ENCODE results near the gene CPNE4.

CPNE4 gene

DNA sequence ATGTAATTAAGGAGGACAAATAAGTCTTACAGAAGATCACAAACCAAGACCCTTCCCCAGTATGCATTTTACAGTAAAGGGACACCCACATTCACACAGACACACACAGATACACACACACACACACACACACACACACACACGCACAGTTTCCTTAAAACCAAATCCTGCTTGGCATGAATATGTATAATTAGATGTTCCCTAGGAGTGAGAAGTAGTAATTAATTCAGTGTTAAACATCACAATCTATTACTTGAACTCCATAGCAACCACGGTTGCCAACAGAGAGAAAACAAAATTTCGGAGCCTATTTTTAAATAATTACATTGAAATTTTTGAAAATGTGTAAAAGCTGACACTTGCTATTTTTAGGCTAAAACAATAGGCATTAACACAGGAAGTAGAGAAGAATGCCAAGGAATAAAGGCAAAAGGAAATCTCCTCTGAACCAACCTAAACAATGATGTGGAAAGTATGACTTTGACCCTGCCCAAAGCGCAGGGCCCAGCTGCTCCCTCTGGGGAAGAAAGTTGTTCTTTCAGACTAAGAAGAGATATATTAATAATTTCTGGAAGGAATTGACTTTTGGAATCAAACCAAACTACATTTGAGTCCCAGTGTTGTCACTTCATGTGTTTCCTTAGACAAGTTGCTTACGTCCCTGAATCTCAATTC, 215.3 kb downstream of the CPNE4 start:
- no peak for DNase-seq
- no peaks in the 10 kb centered on the region for H3K4me1 Mint-ChIP-seq (ENCODE audit: low read depth in 2 of 2)
- no peaks in the 10 kb centered on the region for H3K36me3 Mint-ChIP-seq (ENCODE audit: insufficient read depth)

DNA sequence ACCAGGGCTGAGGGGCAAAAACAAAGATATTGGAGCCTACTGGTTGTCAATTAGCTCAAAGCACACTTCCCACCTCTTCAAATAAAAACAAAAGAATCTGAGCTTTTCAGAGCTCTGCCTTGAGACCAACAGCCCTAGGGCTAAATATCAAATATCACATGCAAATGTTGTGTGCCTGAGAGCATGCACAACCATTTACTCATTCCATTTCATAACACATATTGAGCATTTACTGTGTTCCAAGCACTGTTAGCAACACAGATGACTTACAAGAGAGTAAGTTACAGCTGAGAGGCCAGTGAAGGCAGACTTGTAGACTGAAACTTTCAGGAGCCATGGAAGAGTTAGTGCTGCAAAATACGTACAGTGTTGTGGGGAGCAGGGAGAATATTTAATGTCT, 222.4 kb downstream of the CPNE4 start:
- no peak for DNase-seq
- no peaks in the 10 kb centered on the region for H3K36me3 Mint-ChIP-seq (ENCODE audit: insufficient read depth)
- no peaks in the 10 kb centered on the region for H3K9me3 Mint-ChIP-seq
- ATAC-seq (replicated peaks) = no peak
- H3K4me1 Mint-ChIP-seq (ENCODE audit: low read depth in 2 of 2) = no peaks in the 10 kb centered on the region
- no peak overlapping the region for H3K4me3 Mint-ChIP-seq
- no peak overlapping the region for H3K27ac Mint-ChIP-seq
- H3K27me3 Mint-ChIP-seq = peaks cover 0 to 6% of the 10 kb centered on the region in 2 donors

More for the DNA sequence above, 215.3 kb downstream of the CPNE4 start:
- Mint-ChIP-seq H3K9me3 (no peaks in the 10 kb centered on the region), H3K4me3 (no peak overlapping the region), H3K27ac (no peak overlapping the region), H3K27me3 (peaks cover 3 to 4% of the 10 kb centered on the region in 2 donors)
- no peak for ATAC-seq (replicated peaks)

DNA sequence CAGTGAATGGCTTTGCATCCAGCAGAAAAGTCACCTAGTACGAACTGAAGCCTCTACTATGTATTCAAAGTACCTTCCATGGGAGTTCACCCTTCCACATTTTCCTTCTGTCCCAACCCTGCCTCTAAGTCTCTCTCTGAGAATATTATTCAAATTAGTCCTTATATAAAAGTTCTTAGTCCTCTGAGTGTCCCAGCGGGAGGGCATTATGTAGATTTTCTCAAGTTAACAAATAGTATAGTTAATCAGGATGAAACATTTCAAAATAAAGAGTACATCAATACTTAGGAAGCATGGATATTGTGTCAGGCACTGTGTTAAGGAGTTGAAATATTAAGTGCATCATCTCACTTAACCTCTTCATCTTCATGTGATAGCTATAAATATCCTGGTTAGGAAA, 223.3 kb downstream of the CPNE4 start:
- ATAC-seq (replicated peaks) (no peak), DNase-seq (no peak)
- Mint-ChIP-seq H3K4me3 (no peak overlapping the region), H3K27ac (no peak overlapping the region), H3K4me1 (ENCODE audit: low read depth in 2 of 2) (no peaks in the 10 kb centered on the region), H3K36me3 (ENCODE audit: insufficient read depth) (no peaks in the 10 kb centered on the region), H3K9me3 (no peaks in the 10 kb centered on the region), H3K27me3 (peaks cover 0 to 6% of the 10 kb centered on the region in 2 donors)

DNA sequence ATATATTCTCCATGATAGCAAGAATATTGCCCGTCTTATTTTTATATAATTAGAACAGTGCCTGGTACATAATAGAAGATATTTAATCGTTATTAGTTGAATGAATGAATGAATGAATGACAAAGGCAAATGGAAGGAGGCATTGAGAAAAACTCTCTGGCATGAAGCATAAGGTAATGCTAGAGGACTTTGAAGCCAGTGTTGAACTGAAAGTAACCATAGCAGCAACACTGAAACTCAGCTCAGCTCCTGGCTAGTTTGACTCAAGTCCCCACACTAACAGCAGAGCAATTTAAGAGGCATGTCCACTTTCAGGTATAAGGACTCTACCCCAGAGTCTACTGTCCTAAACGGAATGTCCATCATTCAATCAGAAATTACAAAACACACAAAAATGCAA, 227.0 kb downstream of the CPNE4 start:
- Mint-ChIP-seq H3K36me3 (ENCODE audit: insufficient read depth) (no peaks in the 10 kb centered on the region), H3K4me1 (ENCODE audit: low read depth in 2 of 2) (no peaks in the 10 kb centered on the region), H3K27me3 (peaks cover 0 to 11% of the 10 kb centered on the region in 2 donors), H3K27ac (no peak overlapping the region), H3K9me3 (no peaks in the 10 kb centered on the region), H3K4me3 (no peak overlapping the region)
- no peak for ATAC-seq (replicated peaks)
- no peak for DNase-seq

DNA sequence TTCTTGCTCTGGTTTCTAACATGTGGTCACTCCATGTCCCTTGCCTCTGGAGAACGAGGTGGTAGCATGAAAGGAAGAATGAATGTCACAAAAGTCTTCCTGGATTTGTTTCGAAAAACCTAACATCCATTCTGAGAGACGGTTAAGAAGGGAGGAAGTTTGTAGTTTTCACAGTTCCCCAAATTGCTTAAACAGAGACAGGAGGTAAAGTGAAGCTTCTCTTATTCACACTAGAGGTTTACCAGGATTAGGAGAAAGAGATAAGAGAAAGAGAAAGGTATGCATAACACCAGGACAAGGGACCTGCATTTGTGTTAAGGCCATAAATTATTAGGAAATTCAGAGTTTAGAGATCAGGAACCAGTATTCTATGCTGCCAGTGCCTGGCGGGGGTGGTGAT, 228.1 kb downstream of the CPNE4 start:
- Mint-ChIP-seq H3K4me3 (no peak overlapping the region), H3K36me3 (ENCODE audit: insufficient read depth) (no peaks in the 10 kb centered on the region), H3K4me1 (ENCODE audit: low read depth in 2 of 2) (no peaks in the 10 kb centered on the region), H3K27ac (no peak overlapping the region), H3K27me3 (peaks cover 5 to 15% of the 10 kb centered on the region in 2 donors), H3K9me3 (no peaks in the 10 kb centered on the region)
- DNase-seq = no peak
- ATAC-seq (replicated peaks) = no peak

DNA sequence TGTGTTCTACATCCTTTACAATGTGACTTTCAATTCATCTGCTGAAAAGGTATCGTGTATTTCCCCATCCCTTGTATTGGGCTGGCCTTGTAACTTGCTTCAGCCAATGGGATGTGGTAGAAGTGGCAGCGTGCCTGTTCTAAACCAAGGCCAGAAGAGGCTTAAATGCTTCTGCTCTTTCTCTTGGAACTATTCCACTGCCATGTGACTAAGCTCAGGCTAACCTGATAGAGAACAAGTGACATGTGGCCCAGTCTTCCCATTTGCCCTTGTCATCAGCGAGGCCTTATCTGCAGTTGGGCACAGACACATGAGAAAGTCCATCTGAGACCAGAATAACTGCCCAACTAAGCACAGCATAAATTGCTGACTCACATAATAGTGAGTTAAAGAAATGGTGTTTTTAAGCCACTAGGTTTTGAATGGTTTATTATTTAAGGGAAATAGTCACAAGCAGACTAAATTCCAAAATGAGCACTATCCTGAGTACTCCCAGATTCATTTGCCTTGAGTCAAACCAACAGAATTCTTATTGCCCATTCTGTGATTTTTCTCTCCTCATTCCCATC, 230.2 kb downstream of the CPNE4 start:
- ATAC-seq (replicated peaks) = no peak
- Mint-ChIP-seq H3K27me3 (peaks cover 14 to 19% of the 10 kb centered on the region in 2 donors), H3K9me3 (no peaks in the 10 kb centered on the region), H3K4me3 (no peak overlapping the region), H3K36me3 (ENCODE audit: insufficient read depth) (no peaks in the 10 kb centered on the region), H3K4me1 (ENCODE audit: low read depth in 2 of 2) (no peaks in the 10 kb centered on the region), H3K27ac (no peak overlapping the region)
- DNase-seq = no peak

DNA sequence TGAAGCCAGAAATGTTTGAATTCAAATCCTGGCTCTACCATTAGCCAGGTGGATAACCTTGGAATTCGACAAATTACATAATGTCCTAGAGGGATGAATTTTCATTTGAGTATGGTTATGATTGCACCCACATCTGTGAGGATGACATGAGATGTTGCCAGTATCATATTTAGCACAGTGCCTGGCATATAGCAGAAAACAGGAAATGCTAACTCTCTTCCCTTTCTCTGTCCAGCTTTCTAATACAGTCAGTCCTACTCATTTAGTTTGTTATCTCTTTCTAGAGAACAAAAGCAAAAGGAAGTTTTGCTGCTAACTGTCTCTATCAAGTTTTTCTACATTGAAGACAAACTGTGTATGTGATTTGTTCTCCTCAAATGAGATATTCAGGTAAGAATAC, 231.7 kb downstream of the CPNE4 start:
- H3K36me3 Mint-ChIP-seq (ENCODE audit: insufficient read depth) = no peaks in the 10 kb centered on the region
- peaks cover 12 to 19% of the 10 kb centered on the region in 2 donors for H3K27me3 Mint-ChIP-seq
- H3K4me1 Mint-ChIP-seq (ENCODE audit: low read depth in 2 of 2) = no peaks in the 10 kb centered on the region
- H3K27ac Mint-ChIP-seq = no peak overlapping the region
- no peaks in the 10 kb centered on the region for H3K9me3 Mint-ChIP-seq
- no peak for DNase-seq
- no peak overlapping the region for H3K4me3 Mint-ChIP-seq
- ATAC-seq (replicated peaks) = no peak

DNA sequence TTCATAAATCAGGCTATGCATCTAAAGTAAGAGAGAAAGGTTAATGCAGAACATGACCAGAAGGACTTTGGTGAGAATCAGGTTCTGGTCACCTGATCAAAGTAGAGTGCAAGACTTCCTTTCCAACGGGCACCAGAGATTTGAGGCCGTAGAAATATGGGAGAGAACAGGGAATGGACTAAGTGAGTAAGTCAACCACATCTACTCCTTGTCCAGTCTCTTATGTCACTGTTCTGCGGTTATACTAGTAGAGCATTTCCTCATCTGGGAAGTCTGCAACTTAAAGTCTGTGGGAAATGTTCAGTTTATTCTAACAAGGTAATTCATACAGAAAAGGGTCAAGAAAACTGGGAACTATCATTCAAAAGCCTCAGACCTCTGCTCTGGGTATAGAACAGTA, 232.8 kb downstream of the CPNE4 start:
- Mint-ChIP-seq H3K27ac (no peak overlapping the region), H3K9me3 (no peaks in the 10 kb centered on the region), H3K4me3 (no peak overlapping the region), H3K4me1 (ENCODE audit: low read depth in 2 of 2) (no peaks in the 10 kb centered on the region), H3K36me3 (ENCODE audit: insufficient read depth) (no peaks in the 10 kb centered on the region), H3K27me3 (peaks cover 12 to 19% of the 10 kb centered on the region in 2 donors)
- no peak for DNase-seq
- no peak for ATAC-seq (replicated peaks)

DNA sequence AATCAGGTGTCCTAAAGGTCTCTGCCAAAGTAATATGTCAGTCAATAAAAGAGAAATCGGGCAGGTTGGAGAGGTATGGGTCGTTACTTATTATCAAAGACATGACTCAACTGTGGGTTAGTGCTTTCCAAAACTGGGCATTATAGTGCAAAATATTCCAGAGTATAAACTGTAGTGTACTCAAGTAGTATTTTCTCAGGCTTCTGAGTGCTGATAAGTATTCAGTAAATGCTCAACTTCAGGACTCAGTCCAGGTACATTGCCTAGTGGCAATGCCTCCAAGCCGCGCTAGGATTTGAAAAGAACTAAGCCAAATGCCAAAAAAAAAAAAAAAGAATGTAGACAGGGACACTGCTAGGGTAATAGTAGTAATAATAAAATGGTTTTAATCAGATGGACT, 233.2 kb downstream of the CPNE4 start:
- Mint-ChIP-seq H3K27ac (no peak overlapping the region), H3K27me3 (peaks cover 13 to 22% of the 10 kb centered on the region in 2 donors), H3K36me3 (ENCODE audit: insufficient read depth) (no peaks in the 10 kb centered on the region), H3K4me3 (no peak overlapping the region), H3K9me3 (no peaks in the 10 kb centered on the region), H3K4me1 (ENCODE audit: low read depth in 2 of 2) (no peaks in the 10 kb centered on the region)
- DNase-seq (no peak), ATAC-seq (replicated peaks) (no peak)

DNA sequence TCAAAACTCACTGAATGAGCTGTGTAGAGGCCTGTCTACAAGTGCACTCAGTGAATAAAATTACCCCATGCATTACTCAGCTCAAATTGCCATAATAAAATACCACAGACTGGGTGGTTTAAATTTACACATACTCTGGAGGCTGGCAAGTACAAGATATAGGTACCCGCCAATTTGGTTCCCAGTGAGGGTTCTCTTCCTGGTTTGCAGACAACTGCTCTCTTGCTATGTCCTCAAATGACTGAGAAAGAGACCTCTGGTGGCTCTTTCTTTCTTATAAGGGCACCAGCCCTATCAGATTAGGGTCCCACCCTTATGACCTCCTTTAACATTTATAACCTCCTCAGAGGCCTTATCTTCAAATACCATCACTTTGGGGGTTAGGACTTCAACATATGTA, 237.0 kb downstream of the CPNE4 start:
- H3K27ac Mint-ChIP-seq = no peak overlapping the region
- H3K4me1 Mint-ChIP-seq (ENCODE audit: low read depth in 2 of 2) = peaks cover 0 to 2% of the 10 kb centered on the region in 2 donors
- peaks cover 37 to 41% of the 10 kb centered on the region in 2 donors for H3K27me3 Mint-ChIP-seq
- ATAC-seq (replicated peaks) (no peak), DNase-seq (no peak)
- no peaks in the 10 kb centered on the region for H3K36me3 Mint-ChIP-seq (ENCODE audit: insufficient read depth)
- H3K4me3 Mint-ChIP-seq = no peak overlapping the region
- H3K9me3 Mint-ChIP-seq = no peaks in the 10 kb centered on the region

DNA sequence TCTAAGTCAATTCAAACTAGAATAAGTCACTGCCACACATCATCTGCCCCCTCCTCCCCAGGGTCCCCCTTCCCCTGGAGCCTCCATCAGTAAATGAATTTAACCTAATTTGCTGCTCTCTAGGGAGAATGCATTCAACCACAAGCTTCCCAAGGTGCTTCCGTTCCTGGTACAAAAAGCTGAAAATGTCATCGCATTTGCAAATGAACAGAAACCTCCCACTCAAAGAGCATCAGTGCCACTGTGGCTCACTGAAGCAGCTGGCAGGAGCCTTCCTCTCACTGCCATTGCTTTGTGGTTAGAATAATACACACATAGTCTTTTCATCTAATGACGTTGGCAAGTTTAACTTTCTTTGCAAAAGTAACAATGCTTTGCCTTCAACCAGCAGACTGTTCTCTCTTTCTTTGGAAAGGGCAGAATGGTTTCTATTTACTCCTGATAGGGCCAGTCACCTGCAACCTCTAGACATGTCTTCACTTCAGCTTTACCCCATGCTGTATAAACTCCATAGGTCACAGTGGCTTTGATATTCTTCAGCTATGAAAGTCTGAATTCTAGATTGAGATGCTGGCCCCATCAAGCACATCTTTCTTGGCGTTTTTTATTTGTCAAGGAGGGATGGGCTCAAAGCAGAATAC, 238.1 kb downstream of the CPNE4 start:
- Mint-ChIP-seq H3K27me3 (peaks cover 34 to 35% of the 10 kb centered on the region in 2 donors), H3K4me3 (no peak overlapping the region), H3K27ac (no peak overlapping the region), H3K4me1 (ENCODE audit: low read depth in 2 of 2) (peaks cover 0 to 2% of the 10 kb centered on the region in 2 donors), H3K9me3 (no peaks in the 10 kb centered on the region), H3K36me3 (ENCODE audit: insufficient read depth) (no peaks in the 10 kb centered on the region)
- no peak for ATAC-seq (replicated peaks)
- DNase-seq = no peak

DNA sequence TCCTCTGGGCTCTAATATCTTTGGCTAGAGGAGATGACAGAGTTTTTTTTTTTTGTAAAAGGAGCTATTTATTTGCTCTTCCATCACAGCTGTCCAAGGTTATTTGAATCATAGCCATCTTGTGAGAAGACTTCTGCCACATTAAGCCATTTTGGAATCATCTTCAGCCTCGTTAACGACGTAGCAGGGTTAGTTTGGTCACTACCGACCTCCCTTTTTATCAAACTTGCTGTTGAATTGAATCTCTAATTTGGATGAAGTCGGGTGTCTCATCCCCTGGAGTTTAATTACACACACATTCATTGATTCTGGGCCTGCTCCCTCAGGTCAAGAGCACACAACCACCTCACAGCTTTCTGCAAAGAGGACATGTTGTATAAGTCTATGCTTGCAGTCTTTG, 238.7 kb downstream of the CPNE4 start:
- H3K27me3 Mint-ChIP-seq = peaks cover 32 to 33% of the 10 kb centered on the region in 2 donors
- no peaks in the 10 kb centered on the region for H3K9me3 Mint-ChIP-seq
- no peak for ATAC-seq (replicated peaks)
- peaks cover 0 to 2% of the 10 kb centered on the region in 2 donors for H3K4me1 Mint-ChIP-seq (ENCODE audit: low read depth in 2 of 2)
- no peak for DNase-seq
- no peaks in the 10 kb centered on the region for H3K36me3 Mint-ChIP-seq (ENCODE audit: insufficient read depth)
- H3K27ac Mint-ChIP-seq = no peak overlapping the region
- no peak overlapping the region for H3K4me3 Mint-ChIP-seq

DNA sequence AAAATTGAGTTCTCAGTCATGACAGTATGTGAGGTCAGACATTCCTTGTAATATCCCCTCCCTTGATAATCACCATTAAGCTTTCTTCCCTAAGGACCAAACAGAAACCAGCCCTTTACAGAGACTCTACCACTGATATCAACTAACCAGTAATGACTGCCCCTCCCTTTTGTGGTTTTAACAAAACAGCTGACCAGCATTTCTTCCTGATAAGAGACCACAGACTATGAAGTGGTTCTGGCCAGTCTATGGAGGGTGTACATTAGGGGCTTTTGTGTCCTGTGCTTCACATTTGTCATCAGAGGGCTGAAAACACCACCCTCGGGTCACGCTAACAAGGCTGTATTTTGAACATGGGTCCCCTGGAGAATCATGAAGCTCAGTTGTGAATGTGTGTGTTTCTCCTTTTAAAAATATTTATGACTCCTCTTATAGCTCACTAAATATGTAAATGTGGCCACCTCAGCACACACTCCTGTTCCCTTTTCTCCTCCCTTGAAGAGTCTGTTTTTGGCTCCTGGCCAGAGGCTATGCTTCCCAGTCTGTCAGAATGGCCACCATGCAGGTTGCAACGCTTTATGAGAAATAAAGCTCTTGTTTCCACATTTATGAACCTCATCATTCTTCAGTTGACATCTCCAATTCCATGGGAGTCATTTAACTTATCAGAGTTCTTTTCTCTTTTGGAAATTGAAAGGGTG, 239.3 kb downstream of the CPNE4 start:
- peaks cover 29 to 36% of the 10 kb centered on the region in 2 donors for H3K27me3 Mint-ChIP-seq
- ATAC-seq (replicated peaks) (no peak), DNase-seq (no peak)
- H3K9me3 Mint-ChIP-seq = no peaks in the 10 kb centered on the region
- no peak overlapping the region for H3K4me3 Mint-ChIP-seq
- H3K27ac Mint-ChIP-seq = no peak overlapping the region
- H3K36me3 Mint-ChIP-seq (ENCODE audit: insufficient read depth) = no peaks in the 10 kb centered on the region
- peaks cover 0 to 2% of the 10 kb centered on the region in 2 donors for H3K4me1 Mint-ChIP-seq (ENCODE audit: low read depth in 2 of 2)

Measured in effector memory CD8-positive, alpha-beta T cell (primary cell).